Measurements from ENCODE around the gene KCNQ4.

- no peak for TF ChIP-seq CTCF (IDR thresholded peaks at IDR 0.05)
- TF ChIP-seq POLR2A (IDR thresholded peaks at IDR 0.05): no peak
- no peak for TF ChIP-seq POLR2AphosphoS5 (IDR thresholded peaks at IDR 0.05)
Measured at GRCh38 chr1:40772146-40772955, 11.2 kb upstream of the KCNQ4 start.
